Gastrocnemius medialis (tissue), 4 donors: ENCODE measurements around the gene PPP2R1B.

Experiments used
- CTCF ChIP-seq, 5 experiments: fragments of 450-650 bp in 3 of 5; fragments of 200-600 bp in 2 of 5; sonication (generic) in 2 of 5; IDR thresholded peaks in 4 of 5; conservative IDR thresholded peaks in 1 of 5; 1 replicate in 4 of 5; 2 replicates in 1 of 5; pipeline ENCODE4 v1.5.1; 2016 to 2019; ENCODE audit warnings: antibody characterized with exemption in 5 of 5, mild to moderate bottlenecking in 3 of 5, moderate library complexity in 3 of 5
- POLR2A ChIP-seq, 2 donors: fragments of 450-650 bp; IDR thresholded peaks; one replicate each; pipeline ENCODE4 v1.6.1; 2017; ENCODE audit warnings: antibody characterized with exemption in 2 of 2, mild to moderate bottlenecking in 2 of 2, moderate library complexity in 2 of 2

- TF ChIP-seq CTCF (IDR thresholded peaks at IDR 0.05 in 4 of 5, conservative IDR thresholded peaks at IDR 0.05 in 1 of 5) (no peak), POLR2A (IDR thresholded peaks at IDR 0.05) (no peak)
Measured at GRCh38 chr11:111774955-111775710, 8.9 kb upstream of the PPP2R1B start.
